Tibial artery (tissue), 4 donors: ENCODE measurements around the gene CRLF1.

Source experiments
- DNase-seq, 2 donors: peaks; one replicate each; pipeline ENCODE4 v3.0.0-alpha.2; 2019
- H3K27ac ChIP-seq, 2 donors: fragments of 200-600 bp; sonication (generic) in 1 of 2; 1 replicate in 1 of 2; 2 replicates in 1 of 2; pipeline ENCODE4 v1.5.1; 2018 to 2019; ENCODE audit warnings: mild to moderate bottlenecking in 1 of 2
- H3K27me3 ChIP-seq, 2 donors: fragments of 200-600 bp; sonication (generic) in 1 of 2; one replicate each; pipeline versions ENCODE4 v1.5.1 to v1.6.0; 2016 to 2019
- H3K36me3 ChIP-seq, 3 donors: fragments of 200-600 bp; sonication (generic) in 2 of 3; one replicate each; pipeline ENCODE4 v1.5.1; 2016 to 2019; ENCODE audit warnings: mild to moderate bottlenecking in 2 of 3
- H3K4me1 ChIP-seq, 4 donors: fragments of 200-600 bp; sonication (generic) in 2 of 4; 1 replicate in 3 of 4; 2 replicates in 1 of 4; pipeline ENCODE4 v1.5.1; 2016 to 2019
- H3K4me3 ChIP-seq, 2 donors: fragments of 200-600 bp; sonication (generic) in 1 of 2; 1 replicate in 1 of 2; 2 replicates in 1 of 2; pipeline ENCODE4 v1.5.1; 2018 to 2019; ENCODE audit warnings: mild to moderate bottlenecking in 2 of 2
- H3K9me3 ChIP-seq, 3 donors: fragments of 200-600 bp; sonication (generic) in 1 of 3; one replicate each; pipeline ENCODE4 v1.5.1; 2016 to 2019
- intact Hi-C: fragments of 100-400 bp; cut with DNase I; formaldehyde crosslinking; loops from one replicate; pipeline ENCODE4 v1.15.0; 2023; ENCODE audit warnings: low total_unique reads
- TF ChIP-seq, protein P1 (sequence below), 2 experiments: fragments of 200-600 bp in 1 of 2; fragments of 450-650 bp in 1 of 2; IDR thresholded peaks; one replicate each; pipeline ENCODE4 v1.5.1; 2017 to 2019; ENCODE audit warnings: antibody characterized with exemption in 2 of 2, mild to moderate bottlenecking in 1 of 2, moderate library complexity in 1 of 2

CRLF1 gene

GRCh38 chr19:18620311-18620710, 13.7 kb upstream of the CRLF1 start:
- Histone ChIP-seq H3K9me3 (no peaks in the 10 kb centered on the region), H3K27ac (no peak overlapping the region), H3K36me3 (no peaks in the 10 kb centered on the region), H3K4me3 (no peak overlapping the region), H3K27me3 (peaks cover 0 to 43% of the 10 kb centered on the region in 2 donors), H3K4me1 (no peaks in the 10 kb centered on the region)
- TF ChIP-seq, protein P1, sequence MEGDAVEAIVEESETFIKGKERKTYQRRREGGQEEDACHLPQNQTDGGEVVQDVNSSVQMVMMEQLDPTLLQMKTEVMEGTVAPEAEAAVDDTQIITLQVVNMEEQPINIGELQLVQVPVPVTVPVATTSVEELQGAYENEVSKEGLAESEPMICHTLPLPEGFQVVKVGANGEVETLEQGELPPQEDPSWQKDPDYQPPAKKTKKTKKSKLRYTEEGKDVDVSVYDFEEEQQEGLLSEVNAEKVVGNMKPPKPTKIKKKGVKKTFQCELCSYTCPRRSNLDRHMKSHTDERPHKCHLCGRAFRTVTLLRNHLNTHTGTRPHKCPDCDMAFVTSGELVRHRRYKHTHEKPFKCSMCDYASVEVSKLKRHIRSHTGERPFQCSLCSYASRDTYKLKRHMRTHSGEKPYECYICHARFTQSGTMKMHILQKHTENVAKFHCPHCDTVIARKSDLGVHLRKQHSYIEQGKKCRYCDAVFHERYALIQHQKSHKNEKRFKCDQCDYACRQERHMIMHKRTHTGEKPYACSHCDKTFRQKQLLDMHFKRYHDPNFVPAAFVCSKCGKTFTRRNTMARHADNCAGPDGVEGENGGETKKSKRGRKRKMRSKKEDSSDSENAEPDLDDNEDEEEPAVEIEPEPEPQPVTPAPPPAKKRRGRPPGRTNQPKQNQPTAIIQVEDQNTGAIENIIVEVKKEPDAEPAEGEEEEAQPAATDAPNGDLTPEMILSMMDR (IDR thresholded peaks at IDR 0.05), result no peak
- no peak for DNase-seq
- intact Hi-C loops, result no loop called here

DNA sequence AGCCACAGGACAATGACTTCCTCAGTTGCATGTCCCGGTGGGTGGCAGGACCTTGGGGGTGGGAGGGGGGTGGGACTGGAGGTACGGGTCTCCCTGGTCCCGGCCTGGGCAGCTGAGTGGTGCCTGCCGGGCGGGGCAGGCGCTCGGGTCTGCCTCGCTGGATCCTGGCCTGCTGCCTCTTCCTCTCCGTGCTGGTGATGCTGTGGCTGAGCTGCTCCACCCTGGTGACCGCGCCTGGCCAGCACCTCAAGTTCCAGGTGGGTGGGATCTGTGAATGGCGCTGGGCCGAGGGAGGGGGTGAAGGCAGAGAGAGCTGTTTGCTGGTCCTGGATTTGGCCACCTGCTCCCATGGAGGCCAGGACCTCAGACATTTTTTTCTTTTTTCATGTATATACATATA, 11.6 kb upstream of the CRLF1 start:
- H3K27ac ChIP-seq, result no peak overlapping the region
- no peak for DNase-seq
- peaks cover 0 to 63% of the 10 kb centered on the region in 2 donors for H3K27me3 ChIP-seq
- H3K36me3 ChIP-seq, result no peaks in the 10 kb centered on the region
- TF ChIP-seq, protein P1 (IDR thresholded peaks at IDR 0.05), result no peak
- H3K9me3 ChIP-seq, result no peaks in the 10 kb centered on the region
- H3K4me1 ChIP-seq, result peaks cover 0 to 5% (median under 1%) of the 10 kb centered on the region in 4 donors
- intact Hi-C loops, result no loop called here
- H3K4me3 ChIP-seq, result no peak overlapping the region

- no peak overlapping the region for H3K27ac ChIP-seq
- no peak for DNase-seq
These were observed 11.0 kb upstream of the CRLF1 start for GRCh38 chr19:18617562-18617961.

DNA sequence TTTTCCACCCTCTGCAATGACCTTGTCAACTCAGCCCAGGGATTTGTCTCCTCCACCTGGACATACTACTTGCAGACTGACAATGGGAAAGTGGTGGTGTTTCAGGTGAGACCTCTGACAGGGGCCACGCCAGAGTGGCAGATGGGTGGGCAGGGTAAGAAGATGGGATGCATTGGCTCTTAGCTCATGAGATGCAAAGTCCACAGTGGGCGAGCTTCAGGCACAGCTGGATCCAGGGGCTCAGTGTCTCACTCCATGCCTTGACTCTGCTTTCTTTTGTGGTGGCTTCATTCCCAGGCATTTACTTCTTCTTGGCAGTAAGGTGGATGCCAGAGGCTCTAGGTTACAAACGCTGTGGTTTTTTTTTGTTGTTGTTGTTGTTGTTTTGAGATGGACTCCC, 9.4 kb upstream of the CRLF1 start:
- Histone ChIP-seq H3K4me3 (no peak overlapping the region), H3K36me3 (no peaks in the 10 kb centered on the region), H3K27ac (no peak overlapping the region), H3K9me3 (no peaks in the 10 kb centered on the region), H3K27me3 (peaks cover 6 to 82% of the 10 kb centered on the region in 2 donors), H3K4me1 (peaks cover 0 to 26% (median 21%) of the 10 kb centered on the region in 4 donors)
- TF ChIP-seq, protein P1 (IDR thresholded peaks at IDR 0.05), result no peak
- intact Hi-C loops, result no loop called here
- DNase-seq, result no peak

More at GRCh38 chr19:18617562-18617961, 11.0 kb upstream of the CRLF1 start:
- H3K36me3 ChIP-seq, result no peaks in the 10 kb centered on the region
- TF ChIP-seq, protein P1 (IDR thresholded peaks at IDR 0.05), result no peak
- H3K4me1 ChIP-seq, result peaks cover 0 to 11% (median 7%) of the 10 kb centered on the region in 4 donors
- no peaks in the 10 kb centered on the region for H3K9me3 ChIP-seq
- peaks cover 6 to 68% of the 10 kb centered on the region in 2 donors for H3K27me3 ChIP-seq
- H3K4me3 ChIP-seq, result no peak overlapping the region
- intact Hi-C loops, result no loop called here

GRCh38 chr19:18613589-18614234, 7.1 kb upstream of the CRLF1 start:
- peaks cover 10 to 95% of the 10 kb centered on the region in 2 donors for H3K27me3 ChIP-seq
- H3K27ac ChIP-seq, result no peak overlapping the region
- intact Hi-C loops, result no loop called here
- DNase-seq, result no peak
- TF ChIP-seq, protein P1 (IDR thresholded peaks at IDR 0.05), result no peak
- peaks cover 0 to 32% (median 24%) of the 10 kb centered on the region in 4 donors for H3K4me1 ChIP-seq
- H3K9me3 ChIP-seq, result no peaks in the 10 kb centered on the region
- no peak overlapping the region for H3K4me3 ChIP-seq
- H3K36me3 ChIP-seq, result no peaks in the 10 kb centered on the region
